Measurements from ENCODE around the gene TUBB4B. TPM values are rescaled to one million over a fixed set of nuclear protein-coding genes. Genes with fewer than 3 reads are reported as not detected.
A peak's percentile ranks its signal among the peaks of the same experiment; 100 is the strongest.

Gene TUBB4B
- total and polyA plus RNA-seq, 2 experiments from 2014 or later = 159 to 373 TPM

DNA sequence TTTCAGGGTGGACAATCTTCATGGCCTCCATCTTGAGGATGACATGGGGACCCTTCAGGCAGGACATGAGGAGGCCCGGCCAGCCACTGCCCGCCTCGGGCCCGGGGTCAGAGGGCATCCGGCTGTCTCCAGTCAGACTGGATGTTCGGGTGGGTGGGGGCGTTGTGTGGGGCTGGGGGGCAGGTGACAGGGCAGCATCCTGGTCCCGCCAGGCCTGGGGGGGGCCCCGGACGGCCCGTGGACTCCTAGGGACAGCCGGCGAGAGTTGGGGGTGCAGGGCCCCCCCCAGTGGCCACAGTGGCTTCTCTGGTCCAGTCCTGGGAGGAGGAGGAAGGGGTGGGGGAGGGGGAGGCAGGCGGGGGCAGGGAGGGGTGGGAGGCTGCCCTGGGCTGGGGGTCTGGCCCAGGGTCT lies 20.0 kb upstream of the TUBB4B start:
- no peaks in the 10 kb centered on the region for H3K79me2 ChIP-seq (ENCODE audit: insufficient read depth)
- DNase-seq = no peak
- no peak for TF ChIP-seq EZH2 (IDR thresholded peaks at IDR 0.05; ENCODE audit: insufficient read depth, poor library complexity, severe bottlenecking)
- no peak for TF ChIP-seq EZH2phosphoT487 (IDR thresholded peaks at IDR 0.05; ENCODE audit: insufficient read depth, low read depth)
- H3K27me3 ChIP-seq (replicated peaks; ENCODE audit: insufficient read depth) = no peaks in the 10 kb centered on the region
- in situ Hi-C loops (cut with MboI) = no loop called here
- H3K4me3 ChIP-seq = no peak overlapping the region
- peaks cover 16% of the 10 kb centered on the region for H3K4me1 ChIP-seq (ENCODE audit: insufficient read depth)
- no peak overlapping the region for H2AFZ ChIP-seq
- no peaks in the 10 kb centered on the region for H3K36me3 ChIP-seq (ENCODE audit: low read depth)
- no peak overlapping the region for H3K9ac ChIP-seq
- no peak overlapping the region for H3K27ac ChIP-seq
- no peaks in the 10 kb centered on the region for H3K9me3 ChIP-seq (ENCODE audit: low read depth)
- no peak overlapping the region for H3K4me2 ChIP-seq (ENCODE audit: unreplicated experiment)
- no peaks in the 10 kb centered on the region for H3F3A ChIP-seq (ENCODE audit: insufficient read depth)
- 82 to 100% methylated on average over 2 to 14 of the region's 14 CpGs for WGBS, 2 experiments (ENCODE audit: low coverage in 1 of 2, low lambda C conversion rate in 2 of 2, missing lambda C conversion rate in 2 of 2)
- no peaks in the 10 kb centered on the region for H3K9me2 ChIP-seq (ENCODE audit: insufficient read depth)
- no peaks in the 10 kb centered on the region for H4K20me1 ChIP-seq (ENCODE audit: insufficient read depth)

GRCh38 chr9:137221506-137222111 lies 19.5 kb upstream of the TUBB4B start:
- Histone ChIP-seq H4K20me1 (ENCODE audit: insufficient read depth) (no peaks in the 10 kb centered on the region), H3K27me3 (replicated peaks; ENCODE audit: insufficient read depth) (no peaks in the 10 kb centered on the region), H3K4me1 (ENCODE audit: insufficient read depth) (peaks cover 14% of the 10 kb centered on the region), H3K9me3 (ENCODE audit: low read depth) (no peaks in the 10 kb centered on the region), H3K4me2 (ENCODE audit: unreplicated experiment) (no peak overlapping the region), H3K9ac (no peak overlapping the region), H3K79me2 (ENCODE audit: insufficient read depth) (no peaks in the 10 kb centered on the region), H3F3A (ENCODE audit: insufficient read depth) (no peaks in the 10 kb centered on the region), H2AFZ (no peak overlapping the region), H3K4me3 (no peak overlapping the region), H3K27ac (no peak overlapping the region), H3K36me3 (ENCODE audit: low read depth) (no peaks in the 10 kb centered on the region), H3K9me2 (ENCODE audit: insufficient read depth) (no peaks in the 10 kb centered on the region)
- in situ Hi-C loops (cut with MboI) = no loop called here
- no peak for DNase-seq
- TF ChIP-seq EZH2phosphoT487 (IDR thresholded peaks at IDR 0.05; ENCODE audit: insufficient read depth, low read depth) (no peak), EZH2 (IDR thresholded peaks at IDR 0.05; ENCODE audit: insufficient read depth, poor library complexity, severe bottlenecking) (no peak)
- 12% methylated on average over 25 to 40 of the region's 61 CpGs for WGBS, 2 experiments (ENCODE audit: low coverage in 1 of 2, low lambda C conversion rate in 2 of 2, missing lambda C conversion rate in 2 of 2)

DNA sequence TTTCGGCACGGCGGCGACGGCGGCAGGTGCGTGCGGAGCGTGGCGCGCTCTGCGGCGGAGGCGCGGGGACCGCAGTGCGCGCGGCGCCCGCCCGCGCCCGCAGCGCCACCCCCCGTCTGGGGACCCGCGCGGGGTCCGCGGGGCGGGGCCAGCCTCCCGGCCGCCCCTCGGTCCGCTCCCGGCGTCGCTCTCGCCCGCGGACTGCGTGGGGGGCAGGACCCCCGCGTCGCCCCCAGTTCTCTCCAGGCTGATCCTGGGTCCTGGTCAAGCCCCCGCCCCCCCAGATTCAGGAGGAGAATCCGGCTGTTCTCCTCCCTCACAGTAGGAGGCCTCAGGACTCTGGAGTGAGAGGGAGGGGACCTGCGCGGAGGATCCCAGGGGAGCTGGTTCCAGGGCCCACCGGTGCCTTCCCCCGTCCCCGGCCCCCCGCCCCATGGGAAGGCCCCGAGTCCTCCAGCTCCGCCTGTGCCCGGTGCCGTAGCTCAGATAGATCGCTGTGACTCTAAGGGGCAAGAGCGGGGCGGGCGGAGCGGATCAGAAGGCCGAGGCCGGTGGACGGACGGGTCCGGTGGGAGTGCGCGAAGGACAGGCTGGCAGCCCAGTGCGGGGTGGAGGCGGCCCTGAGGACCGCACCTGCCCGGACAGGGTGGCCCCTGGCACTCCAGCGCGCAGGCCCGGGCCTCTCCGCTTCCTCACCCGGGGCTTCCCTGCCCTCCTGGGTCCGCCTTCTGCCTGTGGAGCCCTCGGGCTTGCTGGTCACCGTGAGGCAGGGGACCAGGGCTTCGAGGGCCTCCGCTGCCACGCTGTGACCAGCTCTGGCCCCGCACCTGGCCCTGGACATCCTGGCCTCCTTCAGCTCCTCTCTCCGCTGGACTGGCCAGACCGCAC lies 18.7 kb upstream of the TUBB4B start, which contains the start of gene RNF208:
TSS of gene RNF208 (minus strand) at position 51 of the 888 bp plus-strand sequence. CDS start 1,028 bp downstream, outside the sequence.
- H3K4me2 ChIP-seq (ENCODE audit: unreplicated experiment) = peak within 1 kb of the TSS; percentile 69
- peaks cover 9% of the 10 kb centered on the region for H3K4me1 ChIP-seq (ENCODE audit: insufficient read depth)
- H3K79me2 ChIP-seq (ENCODE audit: insufficient read depth) = no peaks in the 10 kb centered on the region
- DNase-seq = peak; percentile 47
- no peaks in the 10 kb centered on the region for H3F3A ChIP-seq (ENCODE audit: insufficient read depth)
- H2AFZ ChIP-seq = peak within 1 kb of the TSS; percentile 39
- no peaks in the 10 kb centered on the region for H4K20me1 ChIP-seq (ENCODE audit: insufficient read depth)
- H3K27me3 ChIP-seq (replicated peaks; ENCODE audit: insufficient read depth) = no peaks in the 10 kb centered on the region
- H3K27ac ChIP-seq = no peak within 1 kb of the TSS
- H3K9me3 ChIP-seq (ENCODE audit: low read depth) = no peaks in the 10 kb centered on the region
- TF ChIP-seq EZH2 (IDR thresholded peaks at IDR 0.05; ENCODE audit: insufficient read depth, poor library complexity, severe bottlenecking) (no peak), EZH2phosphoT487 (IDR thresholded peaks at IDR 0.05; ENCODE audit: insufficient read depth, low read depth) (no peak)
- peak within 1 kb of the TSS; percentile 36; the same call in 1 of the 2 replicates for H3K9ac ChIP-seq
- in situ Hi-C loops (cut with MboI) = no loop called here
- peak within 1 kb of the TSS; percentile 63 for H3K4me3 ChIP-seq
- 3 to 7% methylated on average over 33 to 67 of the region's 88 CpGs for WGBS, 2 experiments (ENCODE audit: low coverage in 1 of 2, low lambda C conversion rate in 2 of 2, missing lambda C conversion rate in 2 of 2)
- no peaks in the 10 kb centered on the region for H3K9me2 ChIP-seq (ENCODE audit: insufficient read depth)
- H3K36me3 ChIP-seq (ENCODE audit: low read depth) = no peaks in the 10 kb centered on the region

- H3K4me3 ChIP-seq = peak overlapping the region; percentile 79
- H3K9me2 ChIP-seq (ENCODE audit: insufficient read depth) = no peaks in the 10 kb centered on the region
- H2AFZ ChIP-seq = peak overlapping the region; percentile 84
- no peaks in the 10 kb centered on the region for H4K20me1 ChIP-seq (ENCODE audit: insufficient read depth)
- peak overlapping the region; percentile 84 for H3K9ac ChIP-seq
- no peaks in the 10 kb centered on the region for H3K36me3 ChIP-seq (ENCODE audit: low read depth)
- peaks cover 9% of the 10 kb centered on the region for H3K4me1 ChIP-seq (ENCODE audit: insufficient read depth)
- TF ChIP-seq EZH2phosphoT487 (IDR thresholded peaks at IDR 0.05; ENCODE audit: insufficient read depth, low read depth) = no peak
- TF ChIP-seq EZH2 (IDR thresholded peaks at IDR 0.05; ENCODE audit: insufficient read depth, poor library complexity, severe bottlenecking) = no peak
- no peaks in the 10 kb centered on the region for H3K9me3 ChIP-seq (ENCODE audit: low read depth)
- 1% methylated on average over 47 to 63 of the region's 63 CpGs for WGBS, 2 experiments (ENCODE audit: low coverage in 1 of 2, low lambda C conversion rate in 2 of 2, missing lambda C conversion rate in 2 of 2)
- no peaks in the 10 kb centered on the region for H3K79me2 ChIP-seq (ENCODE audit: insufficient read depth)
- H3K27ac ChIP-seq = peak overlapping the region; percentile 55
- H3K4me2 ChIP-seq (ENCODE audit: unreplicated experiment) = peak overlapping the region; percentile 77
- peak; percentile 99 for DNase-seq
- H3F3A ChIP-seq (ENCODE audit: insufficient read depth) = no peaks in the 10 kb centered on the region
- H3K27me3 ChIP-seq (replicated peaks; ENCODE audit: insufficient read depth) = no peaks in the 10 kb centered on the region
- in situ Hi-C loops (cut with MboI) = no loop called here
These were observed 17.8 kb upstream of the TUBB4B start for GRCh38 chr9:137223078-137223970.
